Right ventricle myocardium superior (tissue), 1 donor: ENCODE measurements around the gene COA4. TPM values are rescaled to one million over a fixed set of nuclear protein-coding genes. Genes with fewer than 3 reads are reported as not detected.
A peak's percentile ranks its signal among the peaks of the same experiment; 100 is the strongest.
"Not testable (repeated sequence)": the region's sequence is repeated elsewhere in the genome, so short reads cannot be mapped to it uniquely, and the experiment has no call there.

Experiments used
- ATAC-seq: fragments of 200-7000 bp; cut with Tn5 transposase; one replicate; pipeline ENCODE4 v1.9.1; 2020; ENCODE audit warnings: mild to moderate bottlenecking; ENCODE audit not compliant: poor library complexity
- DNase-seq: peaks from one replicate; pipeline ENCODE4 v3.0.0-alpha.2; 2020
- intact Hi-C: fragments of 100-400 bp; cut with DNase I; formaldehyde crosslinking; loops from one replicate; pipeline ENCODE4 v1.11.2; 2022
- long read RNA-seq: library from polyadenylated mRNA; unstranded; transcript quantifications from one replicate; pipeline ENCODE4 v2.0.0, GENCODE V29; 2021
- total RNA-seq: library from RNA; stranded (reverse); fragmentation: NEBNext Ultra II Directional; extraction: Animal tissue kit (Norgen Biotek cat#: 25700); gene quantifications from one replicate; pipeline ENCODE4 v1.2.1, GENCODE V29; 2021
- donor health status: DM: no; HTN: yes; CAD: no; lungs with severe emphysema.

The COA4 gene
- 46.5 TPM for total RNA-seq
- long read RNA-seq, transcript COA4-201 (2 exons, 960 nt) = major isoform, 14 of 15 reads
- long read RNA-seq, partial matches to known transcripts = 0 of 15 reads
- long read RNA-seq, other reads (novel, unspliced or antisense) = 0 of 15 reads

GRCh38 chr11:73876424-73877310 is at the start of gene COA4, which contains the start of gene PAAF1:
Gene COA4 (minus strand): TSS chr11:73876846. CDS start chr11:73873378, 3,468 bp downstream.
Gene PAAF1 (plus strand): TSS chr11:73876999. CDS start chr11:73877022, 23 bp downstream.
- ATAC-seq (peak; percentile 99), DNase-seq (peak; percentile 95)
- intact Hi-C loops = no loop called here

DNA sequence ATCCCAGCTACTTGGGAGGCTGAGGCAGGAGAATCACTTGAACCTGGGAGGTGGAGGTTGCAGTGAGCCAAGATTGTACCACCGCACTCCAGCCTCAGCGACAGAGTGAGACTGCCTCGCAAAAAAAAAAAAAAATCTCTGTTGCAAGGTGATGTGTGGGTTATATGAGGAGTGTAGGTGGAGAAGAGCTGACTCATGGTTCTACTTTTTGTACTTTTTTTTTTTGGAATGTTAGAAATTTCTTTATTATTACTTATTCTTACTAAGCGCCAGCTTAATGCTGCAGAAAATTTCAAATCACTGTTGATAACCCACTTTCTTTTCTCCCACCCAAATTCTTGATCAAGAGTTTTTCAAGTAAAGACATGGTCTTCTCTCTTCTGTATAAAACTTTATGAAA is 44.5 kb upstream of the COA4 start:
- no peak for DNase-seq
- no peak for ATAC-seq
- intact Hi-C loops = no loop called here

DNA sequence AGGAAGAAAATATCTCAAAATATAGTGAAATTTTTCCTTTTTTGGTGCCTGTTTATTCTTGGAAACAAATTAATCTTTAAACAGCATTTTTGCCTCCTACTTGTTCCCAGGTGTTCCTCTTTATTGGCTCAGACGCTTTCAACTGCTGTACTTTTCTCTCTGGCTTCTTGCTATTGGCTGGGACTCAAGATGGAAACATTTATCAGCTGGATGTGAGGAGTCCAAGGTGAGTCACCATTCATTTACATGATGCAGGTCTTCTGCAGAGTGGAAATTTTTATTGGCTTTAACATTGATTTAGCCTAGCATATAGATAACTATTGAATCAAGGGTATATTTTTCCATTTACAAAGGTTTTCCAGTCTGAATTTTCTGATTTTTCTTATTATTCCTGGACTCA is 39.8 kb upstream of the COA4 start:
- intact Hi-C loops = no loop called here
- DNase-seq (no peak), ATAC-seq (no peak)

- intact Hi-C loops = no loop called here
- DNase-seq (no peak), ATAC-seq (no peak)
Measured at GRCh38 chr11:73914284-73914683, 37.6 kb upstream of the COA4 start.

- intact Hi-C loops = no loop called here
- ATAC-seq (no peak), DNase-seq (no peak)
Measured at GRCh38 chr11:73913472-73913871, 36.8 kb upstream of the COA4 start.

DNA sequence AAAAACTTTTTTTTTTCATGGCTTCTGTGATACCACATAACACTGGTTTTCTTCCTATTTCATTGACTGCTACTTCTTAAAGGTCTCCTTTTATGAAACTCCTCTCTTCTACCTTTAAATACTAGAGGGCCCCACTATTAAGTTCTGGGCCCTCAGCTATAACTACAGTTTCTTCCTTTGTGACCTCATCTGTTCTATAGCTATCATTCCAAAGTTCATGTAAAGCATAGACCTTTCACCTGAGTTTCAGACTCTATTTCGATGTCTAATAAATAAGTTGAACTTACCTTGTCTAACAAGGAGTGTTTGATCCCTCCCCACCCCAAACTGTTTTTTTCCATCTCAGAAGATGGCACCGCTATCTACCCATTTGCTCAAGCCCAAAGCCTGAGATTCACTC is 35.4 kb upstream of the COA4 start:
- intact Hi-C loops = no loop called here
- DNase-seq (no peak), ATAC-seq (no peak)

DNA sequence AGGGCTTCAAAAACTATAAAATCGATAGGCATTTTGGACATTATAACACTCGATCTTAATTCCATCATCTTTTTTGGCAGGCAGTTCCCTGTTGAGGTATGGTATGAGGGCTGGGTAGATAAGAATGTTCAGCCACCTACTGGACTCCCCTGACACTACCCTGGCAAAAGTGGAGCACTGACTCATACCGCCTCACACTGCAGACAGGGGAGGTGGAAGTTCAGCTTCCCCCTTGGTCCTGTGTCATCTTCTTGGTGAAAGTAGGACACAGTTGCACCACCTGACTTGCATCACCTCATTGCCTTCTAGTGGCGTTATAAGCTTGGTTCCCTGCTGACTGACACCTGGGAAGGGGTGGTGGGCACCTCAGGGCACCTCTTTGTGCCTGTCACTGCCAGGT is 30.5 kb upstream of the COA4 start:
- ATAC-seq (peak; percentile 87), DNase-seq (no peak)
- intact Hi-C loops = no loop called here

DNA sequence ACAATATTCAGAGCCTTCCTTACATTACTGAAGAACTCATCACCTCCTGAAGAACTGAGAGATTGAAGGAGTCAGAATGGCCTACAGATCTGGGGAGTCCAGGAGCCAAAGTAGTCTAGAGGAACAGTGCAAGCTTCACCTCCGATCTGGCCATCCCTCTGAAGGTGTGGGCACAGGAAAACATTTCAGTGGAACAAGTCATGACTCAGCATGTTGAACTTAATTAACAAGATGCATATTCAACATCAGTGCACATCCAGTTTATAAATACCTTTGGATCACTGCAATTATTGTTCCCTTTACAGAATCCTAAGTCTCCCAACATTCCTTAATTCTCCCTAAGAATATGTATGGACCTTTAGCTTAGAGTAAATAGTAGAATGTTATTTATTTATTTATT is 25.7 kb upstream of the COA4 start:
- ATAC-seq = no peak
- no peak for DNase-seq
- intact Hi-C loops = no loop called here

DNA sequence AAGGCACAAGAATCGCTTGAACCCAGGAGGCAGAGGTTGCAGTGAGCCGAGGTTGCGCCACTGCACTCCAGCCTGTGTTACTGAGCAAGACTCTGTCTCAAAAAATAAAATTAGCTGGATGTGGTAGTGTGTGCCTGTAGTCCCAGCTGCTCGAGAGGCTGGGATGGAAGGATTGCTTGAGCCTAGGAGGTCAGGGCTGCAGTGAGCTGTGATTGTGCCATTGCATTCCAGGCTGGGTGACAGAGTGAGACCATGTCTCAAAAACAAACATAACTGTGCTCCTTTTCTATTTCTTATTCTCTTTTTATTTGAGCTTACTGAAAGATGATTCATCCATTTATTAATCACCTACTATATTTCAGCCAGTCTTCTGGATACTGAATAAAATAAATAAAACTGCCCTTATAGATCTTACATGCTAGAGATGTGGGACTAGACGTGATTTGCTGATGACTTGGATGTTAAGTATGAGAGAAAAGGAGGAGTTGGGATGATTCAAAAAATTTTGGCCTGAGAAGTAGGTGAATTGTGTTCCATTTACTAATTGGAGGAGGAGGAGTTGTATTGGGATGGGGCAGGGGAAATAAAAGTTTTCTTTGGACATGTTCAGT is 18.2 kb upstream of the COA4 start:
- intact Hi-C loops = no loop called here
- DNase-seq (no peak), ATAC-seq (no peak)

DNA sequence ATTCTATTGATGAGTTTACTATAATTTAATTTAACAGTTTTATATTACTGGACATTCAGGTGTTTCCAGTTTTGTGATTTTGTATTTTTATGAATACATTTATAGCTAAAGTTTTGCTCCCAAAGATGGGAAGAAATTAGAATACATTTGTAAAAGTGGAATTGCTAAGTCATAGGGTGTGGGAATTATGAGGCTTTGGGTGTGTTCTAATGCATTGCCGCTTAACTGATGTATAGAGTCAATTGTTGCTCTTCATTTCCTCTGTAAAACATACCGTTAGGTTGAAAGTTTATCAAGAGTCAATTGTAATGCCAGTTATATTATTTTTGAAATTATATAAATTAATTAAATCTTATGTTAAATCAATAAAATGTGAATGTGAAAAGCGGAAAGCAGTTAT is 16.4 kb upstream of the COA4 start:
- ATAC-seq = no peak

GRCh38 chr11:73889536-73889935 is 12.9 kb upstream of the COA4 start:
- no peak for ATAC-seq
- intact Hi-C loops = no loop called here
- DNase-seq = no peak

More for the DNA sequence above, 16.4 kb upstream of the COA4 start:
- no peak for DNase-seq
- intact Hi-C loops = no loop called here

GRCh38 chr11:73889019-73889418 is 12.4 kb upstream of the COA4 start:
- intact Hi-C loops = no loop called here
- no peak for ATAC-seq

DNA sequence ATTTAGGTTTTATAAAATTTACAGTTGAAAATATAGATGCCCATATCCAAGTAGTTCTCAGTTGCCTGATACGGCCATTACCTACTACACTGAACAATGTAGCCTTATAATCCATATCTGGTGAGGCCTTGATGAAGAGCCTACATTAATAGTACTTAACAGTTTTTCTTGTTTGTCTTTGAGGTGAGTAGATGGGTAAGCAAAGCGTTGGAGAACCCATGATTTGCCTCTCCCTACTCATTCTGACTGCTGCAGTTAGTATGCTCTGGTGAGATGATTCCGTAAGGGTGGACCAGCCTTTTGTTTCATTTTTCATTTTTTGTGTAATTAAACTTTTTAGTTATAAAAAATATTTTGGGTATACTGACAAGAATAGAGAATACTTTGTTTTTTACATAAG is 11.6 kb upstream of the COA4 start:
- intact Hi-C loops = no loop called here
- no peak for DNase-seq
- no peak for ATAC-seq

More at GRCh38 chr11:73889019-73889418, 12.4 kb upstream of the COA4 start:
- no peak for DNase-seq

GRCh38 chr11:73883856-73884255 is 7.2 kb upstream of the COA4 start:
- ATAC-seq = no peak
- intact Hi-C loops = no loop called here

GRCh38 chr11:73880449-73880848 is 3.8 kb upstream of the COA4 start:
- ATAC-seq, intact Hi-C loops, DNase-seq: not testable (repeated sequence)

More at GRCh38 chr11:73883856-73884255, 7.2 kb upstream of the COA4 start:
- no peak for DNase-seq

DNA sequence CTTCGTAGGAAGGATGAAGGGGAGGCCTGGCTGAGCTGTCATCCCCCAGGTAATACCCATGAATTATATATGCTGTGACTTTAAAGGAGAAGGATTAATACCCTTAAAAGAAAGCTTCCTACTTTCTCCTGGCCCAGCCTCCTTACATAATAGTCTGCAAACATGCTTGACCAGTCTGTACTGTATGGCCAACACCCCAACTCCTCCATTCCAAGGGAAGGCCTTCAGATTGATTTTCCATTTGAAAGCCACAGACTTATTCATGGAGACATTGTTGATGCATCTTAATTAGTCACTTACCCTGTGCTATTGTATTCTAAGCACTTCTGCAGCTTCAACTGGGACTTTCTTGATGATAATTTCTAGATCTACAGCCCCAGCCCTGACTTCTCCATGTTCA is 2.1 kb upstream of the COA4 start:
- DNase-seq = no peak
- no peak for ATAC-seq
- intact Hi-C loops = no loop called here

DNA sequence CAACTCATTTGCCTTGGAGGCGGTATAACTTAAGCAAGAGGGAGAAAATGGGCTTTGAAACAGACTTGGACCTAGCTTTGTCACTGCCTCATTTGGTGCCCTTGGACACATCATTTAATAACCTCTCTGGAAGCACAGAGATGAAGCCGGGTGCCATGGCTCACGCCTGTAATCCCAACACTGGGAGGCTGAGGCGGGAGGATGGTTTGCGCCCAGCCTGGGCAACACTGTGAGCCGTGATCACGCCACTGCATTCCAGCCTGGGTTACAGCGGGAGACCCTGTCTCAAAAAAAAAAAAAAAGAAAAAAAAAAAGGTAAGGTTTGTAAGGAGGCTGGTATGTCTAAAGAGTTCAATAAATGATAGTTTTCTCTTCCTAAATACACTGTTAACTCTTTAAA is 806 bp downstream of the COA4 start:
- DNase-seq (no peak), ATAC-seq (no peak)
- intact Hi-C loops = no loop called here

- intact Hi-C loops = no loop called here
- no peak for DNase-seq
- no peak for ATAC-seq
Measured at GRCh38 chr11:73875380-73875779, 1.3 kb downstream of the COA4 start.

DNA sequence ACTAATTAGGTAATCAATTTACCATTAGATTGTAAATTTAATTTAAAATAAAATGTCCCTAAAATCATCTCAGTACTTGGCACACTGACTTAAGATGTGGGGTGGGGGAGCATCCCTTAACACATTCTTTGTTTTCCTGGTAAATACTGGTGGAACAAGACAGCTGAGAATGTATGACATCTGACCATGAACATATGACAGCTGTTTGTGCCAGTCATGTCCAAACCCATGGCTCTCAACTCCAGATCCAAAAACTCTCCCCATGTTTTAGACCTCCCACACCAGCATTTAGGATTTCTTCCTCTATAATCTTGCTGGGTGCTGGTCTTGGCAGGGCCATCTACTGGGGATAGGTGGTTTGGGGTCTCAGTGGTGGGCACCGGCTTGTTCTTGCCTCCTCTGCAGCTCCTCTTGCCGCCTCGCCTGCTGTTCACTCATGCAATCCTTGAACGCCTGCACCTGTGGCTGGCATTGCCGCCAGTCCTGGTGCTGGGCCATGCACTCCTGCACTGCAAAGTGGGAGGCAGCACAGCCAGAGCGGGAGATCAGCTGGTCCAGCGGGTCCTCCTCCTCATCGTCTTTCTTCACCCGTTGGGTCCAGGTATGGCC is 3.8 kb downstream of the COA4 start:
- ATAC-seq = no peak
- DNase-seq = no peak
- intact Hi-C loops = no loop called here
